HG03045 (cell line): ENCODE results near the gene PTRHD1.

Experiments used
- ATAC-seq: cut with Tn5 transposase; IDR thresholded peaks from one replicate; pipeline ENCODE4 v1.9.1; 2021; ENCODE audit warnings: mild to moderate bottlenecking, moderate library complexity; ENCODE audit not compliant: unreplicated experiment

The PTRHD1 gene

DNA sequence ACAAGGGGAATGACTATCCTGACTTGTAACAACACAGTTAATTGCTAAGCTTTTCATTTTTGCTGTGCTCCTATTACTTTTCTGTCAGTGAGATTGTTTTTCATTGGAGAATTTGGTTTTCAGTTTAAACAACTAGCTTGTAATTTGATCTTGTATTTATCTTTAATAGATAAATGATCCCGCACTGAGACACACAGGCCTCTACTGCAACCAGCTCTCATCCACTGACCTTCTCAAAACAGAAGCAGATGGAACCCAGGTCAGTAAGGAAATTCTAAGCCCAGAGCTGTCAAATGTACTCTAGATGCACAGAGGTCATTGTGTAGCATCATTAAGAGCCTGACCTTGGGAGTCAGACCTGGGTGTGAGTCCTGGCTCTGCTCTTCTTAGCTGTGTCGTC is 30.7 kb downstream of the PTRHD1 start:
- no peak for ATAC-seq

DNA sequence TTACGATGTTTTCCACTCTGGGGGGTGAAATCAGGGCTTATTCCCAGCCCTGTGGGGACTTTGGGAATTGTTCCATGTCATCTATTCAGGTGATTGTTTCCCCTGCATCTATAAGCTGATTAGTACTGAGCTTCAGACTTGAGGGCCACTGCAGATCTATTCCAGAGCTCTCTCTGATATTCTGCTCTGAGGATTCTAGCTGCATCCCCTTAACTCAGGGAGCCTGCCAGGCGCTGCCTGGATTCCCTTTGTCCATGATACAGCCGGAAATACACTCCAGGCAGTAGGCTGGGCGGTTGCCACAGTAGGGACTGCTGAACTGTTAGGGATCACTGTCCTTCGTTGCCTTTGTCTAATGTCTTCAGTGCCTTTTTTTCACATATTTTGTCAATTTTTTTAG is 31.3 kb downstream of the PTRHD1 start:
- ATAC-seq, result no peak

- ATAC-seq, result no peak
These were observed 36.4 kb downstream of the PTRHD1 start for GRCh38 chr2:24756789-24757188.

GRCh38 chr2:24754985-24755705 is 38.0 kb downstream of the PTRHD1 start:
- no peak for ATAC-seq

DNA sequence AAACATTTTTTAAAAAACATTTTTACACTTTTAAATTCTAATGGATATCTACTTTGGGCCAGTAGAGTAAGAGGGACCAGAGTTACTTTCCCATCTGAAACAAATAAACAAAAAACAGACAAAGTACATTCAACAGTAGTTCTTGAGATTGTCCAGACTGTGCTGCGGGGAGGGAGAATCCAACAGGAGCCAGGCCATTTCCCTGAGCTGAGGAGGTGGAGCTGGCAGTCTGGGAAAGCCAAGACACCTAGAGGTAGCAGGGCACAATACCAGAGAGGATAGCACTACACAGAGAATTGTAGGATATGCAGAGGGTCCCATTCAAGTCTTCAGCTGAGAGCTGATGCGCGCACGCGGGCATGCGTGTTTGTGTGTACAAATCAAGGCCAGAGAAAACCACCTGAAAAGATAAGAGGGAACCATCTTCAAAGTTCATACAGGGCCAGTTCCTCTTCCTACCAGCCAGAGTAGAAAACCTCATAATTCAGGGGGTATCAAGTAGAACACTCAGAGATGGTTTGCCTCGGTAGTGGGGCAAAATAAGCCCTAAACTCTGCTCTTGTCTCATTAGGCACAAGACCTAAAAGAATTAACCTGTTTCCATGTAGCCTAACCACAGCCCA is 44.0 kb downstream of the PTRHD1 start:
- no peak for ATAC-seq

GRCh38 chr2:24747299-24747698 is 45.9 kb downstream of the PTRHD1 start:
- no peak for ATAC-seq

DNA sequence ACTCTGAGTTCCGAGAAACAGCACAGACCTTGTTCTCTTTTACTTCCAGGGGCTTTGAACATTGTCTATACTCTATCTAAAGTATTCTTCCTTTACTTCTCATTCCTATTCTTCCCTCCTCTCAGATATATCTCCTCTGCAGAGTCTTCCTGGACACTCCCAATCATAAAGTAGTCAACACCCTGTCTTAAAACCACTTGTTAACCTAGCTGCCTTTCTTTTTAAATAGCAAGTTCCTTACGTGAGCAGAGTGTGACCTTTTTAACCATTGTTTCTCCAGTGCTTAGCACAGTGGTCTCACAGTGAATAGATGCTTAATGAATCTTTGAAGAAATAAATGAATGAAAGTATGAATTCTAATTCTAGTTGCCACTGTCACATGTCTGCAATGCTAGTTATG is 47.4 kb downstream of the PTRHD1 start:
- no peak for ATAC-seq

DNA sequence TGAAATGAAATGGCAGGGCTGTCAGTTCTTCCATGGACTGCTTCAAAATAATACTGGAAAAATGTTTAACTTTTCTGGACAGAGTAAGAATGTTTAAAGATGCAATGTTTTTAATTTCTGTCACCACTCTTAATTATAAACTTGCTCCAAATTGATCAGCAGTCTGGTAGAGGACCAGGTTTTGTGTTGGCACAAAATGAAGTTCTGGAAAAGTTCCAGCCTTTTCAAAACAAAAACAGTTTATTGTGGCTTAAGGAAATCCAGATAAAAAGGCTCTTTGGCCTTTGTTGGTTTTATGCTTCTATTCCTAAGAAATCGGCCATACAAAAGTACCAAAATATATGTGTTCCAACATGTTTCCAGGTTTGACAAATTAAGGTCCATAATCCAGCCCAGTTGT is 48.8 kb downstream of the PTRHD1 start:
- ATAC-seq, result no peak

DNA sequence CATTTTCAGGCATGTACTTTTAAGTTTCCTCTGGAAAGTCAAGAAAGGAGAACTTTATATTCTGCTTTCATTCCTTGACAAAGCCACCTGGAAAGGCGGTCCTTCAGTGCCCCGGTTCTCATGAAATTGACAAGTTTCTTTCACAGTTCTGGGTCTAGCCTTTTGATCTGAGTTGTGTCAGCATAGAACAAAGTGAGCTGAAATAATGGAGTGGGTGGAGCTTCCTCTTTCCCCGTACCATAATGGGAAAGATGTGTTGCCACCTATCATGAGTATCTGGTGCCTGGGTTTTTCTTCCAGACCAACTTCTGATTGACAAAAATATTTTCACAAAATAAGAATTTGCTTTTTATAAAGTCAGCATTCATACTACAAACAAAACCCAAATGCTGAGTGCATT is 49.3 kb downstream of the PTRHD1 start:
- no peak for ATAC-seq

GRCh38 chr2:24742730-24743129 is 50.5 kb downstream of the PTRHD1 start:
- ATAC-seq, result no peak

- no peak for ATAC-seq
These were observed 53.0 kb downstream of the PTRHD1 start for GRCh38 chr2:24740142-24740541.
